Measurements from ENCODE around the gene SDE2. TPM values are rescaled to one million over a fixed set of nuclear protein-coding genes. Genes with fewer than 3 reads are reported as not detected.

SDE2 gene
- total RNA-seq, 1 donor from 2014 or later, result 21.5 TPM

GRCh38 chr1:225998560-225999226, 450 bp downstream of the SDE2 start:
- H3K27me3 Mint-ChIP-seq (ENCODE audit: low read depth), result no peaks in the 10 kb centered on the region
- no peak for DNase-seq (ENCODE audit: low spot score)
- peak overlapping the region; percentile 100 for H3K27ac Mint-ChIP-seq (ENCODE audit: unreplicated experiment)
- H3K9me3 Mint-ChIP-seq (ENCODE audit: low read depth), result no peaks in the 10 kb centered on the region
- TF ChIP-seq CTCF (IDR thresholded peaks at IDR 0.05), result no peak
- peak overlapping the region; percentile 100 for H3K4me3 Mint-ChIP-seq (ENCODE audit: unreplicated experiment)
- H3K36me3 Mint-ChIP-seq (ENCODE audit: low read depth), result peaks cover 6% of the 10 kb centered on the region
- peaks cover 51% of the 10 kb centered on the region for H3K4me1 Mint-ChIP-seq (ENCODE audit: low read depth)

GRCh38 chr1:225996946-225997545, 2.1 kb downstream of the SDE2 start:
- H3K27me3 Mint-ChIP-seq (ENCODE audit: low read depth), result no peaks in the 10 kb centered on the region
- peak overlapping the region; percentile 67 for H3K27ac Mint-ChIP-seq (ENCODE audit: unreplicated experiment)
- H3K9me3 Mint-ChIP-seq (ENCODE audit: low read depth), result no peaks in the 10 kb centered on the region
- no peak for DNase-seq (ENCODE audit: low spot score)
- H3K4me1 Mint-ChIP-seq (ENCODE audit: low read depth), result peaks cover 43% of the 10 kb centered on the region
- TF ChIP-seq CTCF (IDR thresholded peaks at IDR 0.05), result no peak
- peak overlapping the region; percentile 33 for H3K4me3 Mint-ChIP-seq (ENCODE audit: unreplicated experiment)
- peaks cover 11% of the 10 kb centered on the region for H3K36me3 Mint-ChIP-seq (ENCODE audit: low read depth)

- Mint-ChIP-seq H3K4me1 (ENCODE audit: low read depth) (peaks cover 40% of the 10 kb centered on the region), H3K4me3 (ENCODE audit: unreplicated experiment) (peak overlapping the region; percentile 33), H3K36me3 (ENCODE audit: low read depth) (peaks cover 18% of the 10 kb centered on the region), H3K27me3 (ENCODE audit: low read depth) (no peaks in the 10 kb centered on the region), H3K27ac (ENCODE audit: unreplicated experiment) (peak overlapping the region; percentile 67), H3K9me3 (ENCODE audit: low read depth) (no peaks in the 10 kb centered on the region)
- no peak for DNase-seq (ENCODE audit: low spot score)
- TF ChIP-seq CTCF (IDR thresholded peaks at IDR 0.05), result no peak
Observed at GRCh38 chr1:225995919-225996864, 3.0 kb downstream of the SDE2 start.

GRCh38 chr1:225990705-225991464, 8.3 kb downstream of the SDE2 start:
- Mint-ChIP-seq H3K9me3 (ENCODE audit: low read depth) (no peaks in the 10 kb centered on the region), H3K36me3 (ENCODE audit: low read depth) (peaks cover 30% of the 10 kb centered on the region), H3K4me1 (ENCODE audit: low read depth) (peaks cover 6% of the 10 kb centered on the region), H3K27ac (ENCODE audit: unreplicated experiment) (no peak overlapping the region), H3K27me3 (ENCODE audit: low read depth) (no peaks in the 10 kb centered on the region), H3K4me3 (ENCODE audit: unreplicated experiment) (no peak overlapping the region)
- no peak for TF ChIP-seq CTCF (IDR thresholded peaks at IDR 0.05)
- DNase-seq (ENCODE audit: low spot score), result no peak

Data from chondrocyte (in vitro differentiated cells).